GM23248 (cell line): ENCODE data around the gene RIMS4.

Experiments
- EZH2 ChIP-seq: fragments of 200-600 bp; sonication (generic); IDR thresholded peaks from 2 replicates; pipeline ENCODE4 v1.6.1; 2018; ENCODE audit warnings: antibody characterized with exemption, mild to moderate bottlenecking; ENCODE audit not compliant: insufficient read depth, poor library complexity, severe bottlenecking
- EZH2phosphoT487 ChIP-seq: fragments of 200-600 bp; sonication (generic); IDR thresholded peaks from 2 replicates; pipeline ENCODE4 v1.6.1; 2018; ENCODE audit warnings: antibody characterized with exemption, moderate library complexity, mild to moderate bottlenecking, low read depth; ENCODE audit not compliant: insufficient read depth

DNA sequence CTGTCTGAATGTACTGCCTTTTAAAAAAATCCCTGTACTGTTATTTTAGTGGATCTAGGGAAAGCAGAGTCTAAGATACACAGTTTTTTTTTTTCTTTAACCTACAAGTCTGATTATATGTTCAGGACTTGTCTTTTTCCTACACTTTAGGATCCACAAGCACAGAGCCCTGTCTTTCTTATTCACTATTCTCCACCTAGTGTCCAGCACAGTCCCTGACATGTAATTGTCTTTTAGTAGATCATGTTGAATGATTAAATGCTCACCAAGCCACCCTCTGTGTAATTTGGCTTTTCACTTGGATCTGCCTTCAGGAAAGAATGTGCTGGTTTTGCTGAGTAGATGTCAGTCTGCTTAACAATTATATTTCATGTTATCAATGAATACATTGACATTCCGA, 39.4 kb upstream of the RIMS4 start:
- TF ChIP-seq EZH2phosphoT487, result no peak
- no peak for TF ChIP-seq EZH2
